Measurements from ENCODE around the gene PPP1R3D.

Gene PPP1R3D

GRCh38 chr20:59888050-59888449 lies 52.1 kb downstream of the PPP1R3D start:
- in situ Hi-C loops (cut with HindIII; ENCODE audit: low pct_ligation_motif_present, low sequenced_read_pairs): no loop called here
- DNase-seq: no peak
- no peak overlapping the region for H3K4me3 ChIP-seq (ENCODE audit: low read depth, low read length)
- no peak overlapping the region for H3K27ac ChIP-seq
- TF ChIP-seq, protein P1, sequence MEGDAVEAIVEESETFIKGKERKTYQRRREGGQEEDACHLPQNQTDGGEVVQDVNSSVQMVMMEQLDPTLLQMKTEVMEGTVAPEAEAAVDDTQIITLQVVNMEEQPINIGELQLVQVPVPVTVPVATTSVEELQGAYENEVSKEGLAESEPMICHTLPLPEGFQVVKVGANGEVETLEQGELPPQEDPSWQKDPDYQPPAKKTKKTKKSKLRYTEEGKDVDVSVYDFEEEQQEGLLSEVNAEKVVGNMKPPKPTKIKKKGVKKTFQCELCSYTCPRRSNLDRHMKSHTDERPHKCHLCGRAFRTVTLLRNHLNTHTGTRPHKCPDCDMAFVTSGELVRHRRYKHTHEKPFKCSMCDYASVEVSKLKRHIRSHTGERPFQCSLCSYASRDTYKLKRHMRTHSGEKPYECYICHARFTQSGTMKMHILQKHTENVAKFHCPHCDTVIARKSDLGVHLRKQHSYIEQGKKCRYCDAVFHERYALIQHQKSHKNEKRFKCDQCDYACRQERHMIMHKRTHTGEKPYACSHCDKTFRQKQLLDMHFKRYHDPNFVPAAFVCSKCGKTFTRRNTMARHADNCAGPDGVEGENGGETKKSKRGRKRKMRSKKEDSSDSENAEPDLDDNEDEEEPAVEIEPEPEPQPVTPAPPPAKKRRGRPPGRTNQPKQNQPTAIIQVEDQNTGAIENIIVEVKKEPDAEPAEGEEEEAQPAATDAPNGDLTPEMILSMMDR (IDR thresholded peaks at IDR 0.05; ENCODE audit: low read depth, low read length, missing control alignments): no peak
- H3K27me3 ChIP-seq (replicated peaks): no peaks in the 10 kb centered on the region
- no peaks in the 10 kb centered on the region for H3K36me3 ChIP-seq (replicated peaks)
